Activated CD4-positive, alpha-beta T cell treated with anti-CD3 and anti-CD28 coated beads, Interleukin-2, amount 50 U/mL, for 4 hours (primary cell): ENCODE measurements around the gene PEX14.
A peak's percentile ranks its signal among the peaks of the same experiment; 100 is the strongest.
"Not testable (repeated sequence)": the region's sequence is repeated elsewhere in the genome, so short reads cannot be mapped to it uniquely, and the experiment has no call there.

Source experiments
- DNase-seq, 2 experiments: peaks; one replicate each; pipeline ENCODE4 v3.0.0-alpha.2; 2020

PEX14 gene

DNA sequence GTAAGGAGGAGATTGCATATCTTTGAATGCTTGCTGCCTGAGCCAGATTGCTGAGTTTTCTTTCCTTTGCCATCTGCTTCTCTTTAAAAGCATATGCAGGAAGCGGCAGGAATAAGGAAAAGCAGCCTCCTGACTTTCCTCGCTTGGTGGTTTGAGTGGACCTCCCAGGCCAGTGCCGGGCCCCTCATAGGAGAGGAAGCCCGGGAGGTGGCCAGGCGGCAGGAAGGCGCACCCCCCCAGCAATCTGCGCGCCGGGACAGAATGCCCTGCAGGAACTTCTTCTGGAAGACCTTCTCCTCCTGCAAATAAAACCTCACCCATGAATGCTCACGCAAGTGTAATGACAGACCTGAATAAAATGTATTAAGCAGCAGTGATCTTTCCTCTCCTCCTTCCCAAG, 23.5 kb upstream of the PEX14 start:
- no peak for DNase-seq

DNA sequence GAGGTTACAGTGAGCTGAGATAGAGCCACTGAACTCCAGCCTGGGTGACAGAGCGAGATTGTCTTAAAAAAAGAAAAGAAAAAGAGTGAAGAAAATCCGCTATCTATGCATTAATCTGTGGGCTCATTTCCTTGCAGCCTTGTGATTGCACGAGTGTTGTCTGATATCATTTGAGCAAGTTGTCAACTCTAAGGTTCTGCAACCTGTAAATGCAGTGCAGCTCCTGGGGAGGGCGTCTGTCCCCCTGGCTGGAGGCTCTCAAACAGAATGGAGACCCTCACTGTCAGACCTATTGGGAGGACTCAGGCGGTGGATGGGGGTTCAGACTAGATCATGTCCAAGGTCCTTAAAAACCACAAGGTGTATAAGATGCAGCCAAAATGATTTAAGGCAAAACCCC, 18.7 kb upstream of the PEX14 start:
- DNase-seq, result no peak

DNA sequence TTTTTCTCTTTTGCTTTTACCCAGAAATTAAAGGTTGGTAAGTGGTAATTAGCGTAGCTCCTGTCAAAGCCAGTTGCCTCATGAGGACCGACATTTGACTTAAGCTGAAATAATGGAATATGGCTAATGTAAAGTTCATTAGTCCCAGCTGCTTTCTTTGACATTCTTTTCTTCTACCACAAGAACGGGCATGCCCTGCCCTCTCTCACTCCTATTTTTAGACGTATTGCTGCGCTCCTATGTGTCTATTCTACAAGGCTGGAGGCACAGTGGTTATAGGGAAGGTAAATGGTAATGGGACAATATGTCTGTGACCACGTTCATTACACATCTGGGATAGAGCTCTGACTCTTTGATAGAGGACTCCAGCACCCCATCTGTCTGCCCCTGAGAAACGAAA, 18.1 kb upstream of the PEX14 start:
- no peak for DNase-seq

DNA sequence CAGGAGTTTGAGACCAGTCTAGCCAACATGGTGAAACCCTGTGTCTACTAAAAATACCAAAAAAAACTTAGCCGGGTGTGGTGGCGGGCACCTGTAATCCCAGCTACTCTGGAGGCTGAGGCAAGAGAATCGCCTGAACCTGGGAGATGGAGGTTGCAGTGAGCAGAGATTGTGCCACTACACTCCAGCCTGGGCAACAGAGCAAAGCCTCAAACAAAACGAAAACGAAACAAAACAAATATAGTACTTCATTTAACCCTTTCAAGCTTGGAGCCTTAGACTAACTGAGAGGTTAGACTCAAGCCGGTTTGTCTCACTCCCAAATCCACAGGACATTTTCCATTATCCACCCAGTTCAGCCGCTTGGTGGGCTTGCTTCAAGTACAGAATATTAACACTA, 17.3 kb upstream of the PEX14 start:
- DNase-seq, result not testable (repeated sequence)

DNA sequence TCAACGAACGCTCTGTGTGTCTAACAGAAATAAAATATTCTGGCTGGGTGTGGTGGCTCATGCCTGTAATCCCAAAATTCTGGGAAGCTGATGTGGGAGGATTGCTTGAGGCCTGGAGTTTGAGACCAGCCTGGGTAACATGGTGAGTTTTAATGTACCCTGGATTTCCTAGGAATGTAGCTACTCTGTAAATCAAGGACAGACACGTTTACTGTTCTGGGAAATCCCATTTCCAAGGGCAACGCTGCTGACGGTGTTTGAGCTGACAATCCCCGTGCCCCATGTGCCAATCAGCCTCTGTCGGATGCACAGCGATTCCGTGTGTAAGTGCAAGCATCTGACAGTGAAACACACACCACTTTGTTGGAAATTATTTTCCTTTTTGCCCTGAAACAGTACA, 16.9 kb upstream of the PEX14 start:
- no peak for DNase-seq

DNA sequence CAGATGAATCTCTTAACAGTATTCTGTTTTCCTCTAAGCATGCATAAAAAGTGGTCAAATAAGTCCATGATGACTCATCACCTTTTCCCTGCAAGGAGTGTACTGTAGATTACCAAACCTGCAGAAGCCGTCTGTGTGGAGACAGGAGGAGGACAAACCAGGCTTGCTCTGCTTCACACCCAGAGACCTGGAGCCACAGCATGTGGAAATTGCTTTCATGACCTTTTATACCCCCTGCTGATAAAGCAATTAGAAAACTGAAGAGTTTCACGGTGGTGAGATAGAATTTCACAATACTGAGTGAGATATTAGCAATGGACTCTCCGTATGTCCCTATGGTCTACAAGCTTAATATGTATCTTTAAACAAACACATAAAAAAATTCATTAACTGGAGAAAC, 15.6 kb upstream of the PEX14 start:
- no peak for DNase-seq

DNA sequence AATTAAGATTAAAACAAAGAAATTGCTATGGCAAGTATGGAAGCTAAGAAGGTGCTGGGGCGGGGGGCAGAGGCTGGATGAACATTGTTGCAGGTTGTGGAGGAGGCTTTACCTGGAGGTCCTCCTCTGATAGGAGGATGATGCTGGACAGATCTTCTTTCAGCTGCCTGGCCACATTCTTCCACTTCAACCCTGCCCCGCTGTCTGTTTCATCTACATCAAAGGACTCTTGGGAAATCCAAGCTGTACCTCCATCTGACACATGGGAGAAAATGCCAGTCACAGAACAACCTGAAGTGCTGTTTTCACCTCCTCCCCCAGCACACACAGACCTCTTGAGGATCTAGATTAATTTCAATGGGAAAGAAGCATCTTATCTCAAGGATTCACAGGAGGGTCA, 7.7 kb upstream of the PEX14 start:
- DNase-seq, result no peak

DNA sequence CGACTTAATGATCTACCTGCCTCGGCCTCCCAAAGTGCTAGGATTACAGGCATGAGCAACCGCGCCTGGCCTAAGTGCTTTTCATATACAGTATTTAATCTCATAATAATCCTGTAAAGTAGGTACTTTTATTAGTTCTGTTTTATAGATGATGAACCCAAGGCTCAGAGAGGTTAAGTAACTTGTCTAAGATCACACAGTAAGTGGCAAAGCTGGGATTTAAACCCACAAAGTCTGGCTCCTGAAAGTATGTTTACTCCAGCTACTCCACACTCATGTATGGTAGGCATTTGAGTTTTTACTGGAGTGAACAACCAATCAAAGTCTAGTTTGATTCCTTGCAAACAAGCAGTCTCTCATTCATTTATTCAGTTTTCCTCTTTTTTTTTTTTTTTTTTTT, 4.7 kb upstream of the PEX14 start:
- no peak for DNase-seq

DNA sequence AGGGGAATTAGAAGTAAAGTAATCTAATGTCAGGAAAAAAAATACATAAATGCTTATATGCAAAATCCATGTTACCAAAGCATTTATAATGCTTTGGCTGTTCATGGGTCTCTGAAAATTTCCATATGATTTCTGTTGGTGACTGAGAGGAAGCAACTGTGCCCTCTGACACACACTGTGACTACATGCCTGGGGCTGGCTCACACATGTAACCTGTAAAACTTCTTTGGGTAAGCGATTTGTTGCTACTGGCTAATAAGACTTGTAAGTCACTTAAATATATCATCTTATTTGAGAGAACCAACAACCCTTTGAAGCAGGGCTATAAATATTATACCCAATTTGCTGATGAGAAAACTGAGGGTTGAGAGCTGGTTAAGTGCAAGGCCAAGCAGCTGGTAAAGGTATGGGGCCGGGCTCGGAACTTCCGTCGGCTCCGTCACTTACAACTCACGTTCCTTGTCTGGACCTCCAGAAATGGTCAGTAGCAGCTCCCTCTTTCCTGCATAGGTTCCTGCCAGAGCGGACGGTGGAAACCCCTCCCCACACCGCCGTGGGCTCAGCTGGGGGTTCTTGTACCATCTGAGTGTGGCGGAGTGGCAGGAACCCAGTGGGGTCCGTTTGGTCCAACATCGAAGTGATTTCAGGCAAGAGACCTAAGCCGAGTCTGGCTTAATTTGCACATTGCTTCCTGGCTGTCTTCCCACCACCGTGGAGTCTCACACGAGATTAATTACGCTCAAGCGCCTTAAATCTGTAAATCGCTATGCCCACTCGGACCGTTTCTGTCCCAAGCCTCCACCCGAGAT, 3.1 kb upstream of the PEX14 start:
- no peak for DNase-seq

DNA sequence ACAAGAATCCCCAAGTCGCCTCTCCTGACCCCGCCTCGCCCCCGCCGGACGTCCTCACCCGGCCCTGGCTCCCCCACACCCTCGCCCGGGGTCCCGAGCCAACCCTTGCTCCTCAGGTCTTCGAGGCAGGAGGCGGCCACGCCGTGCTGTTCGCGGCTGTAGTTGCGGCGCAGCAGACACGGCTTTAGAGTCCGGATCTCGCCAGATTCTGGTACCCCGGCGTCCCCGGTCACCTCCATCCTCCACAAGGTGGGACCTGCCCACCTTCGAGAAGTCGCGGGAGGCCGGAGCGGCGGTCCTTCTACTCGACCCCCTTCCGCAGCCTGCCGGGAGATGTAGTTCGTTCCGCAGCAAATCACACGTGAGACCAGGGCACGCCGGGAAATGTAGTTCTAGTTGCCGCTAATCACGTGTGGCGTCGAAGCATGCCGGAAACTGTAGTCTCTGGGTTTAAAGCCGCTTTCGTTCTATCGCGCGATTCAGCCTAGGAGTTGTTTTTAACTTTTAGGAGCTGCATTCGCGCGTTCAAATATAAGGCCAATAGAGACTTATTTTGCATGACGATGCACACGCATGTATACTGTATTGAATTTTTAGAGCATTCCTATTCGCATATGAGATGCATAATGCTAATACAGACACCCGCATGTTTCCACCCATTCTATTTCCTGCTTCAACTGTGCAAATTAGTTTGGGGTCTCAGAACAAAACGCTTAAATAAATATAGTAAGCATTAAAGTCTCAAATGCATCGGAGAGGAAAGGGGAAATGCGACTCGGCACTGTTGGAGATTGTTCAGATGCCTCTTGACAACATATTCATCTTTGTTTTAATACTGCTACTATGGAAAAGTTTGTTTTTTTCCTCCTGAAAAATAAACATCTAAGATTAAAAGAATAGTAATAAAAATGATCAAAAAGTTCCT, 2.3 kb upstream of the PEX14 start, which contains the start of gene DFFA:
Gene DFFA, minus strand, starts transcription at position 310 of the 925 bp plus-strand sequence. Its CDS starts 71 bp downstream, at position 239.
- DNase-seq, result peak; percentile 89

DNA sequence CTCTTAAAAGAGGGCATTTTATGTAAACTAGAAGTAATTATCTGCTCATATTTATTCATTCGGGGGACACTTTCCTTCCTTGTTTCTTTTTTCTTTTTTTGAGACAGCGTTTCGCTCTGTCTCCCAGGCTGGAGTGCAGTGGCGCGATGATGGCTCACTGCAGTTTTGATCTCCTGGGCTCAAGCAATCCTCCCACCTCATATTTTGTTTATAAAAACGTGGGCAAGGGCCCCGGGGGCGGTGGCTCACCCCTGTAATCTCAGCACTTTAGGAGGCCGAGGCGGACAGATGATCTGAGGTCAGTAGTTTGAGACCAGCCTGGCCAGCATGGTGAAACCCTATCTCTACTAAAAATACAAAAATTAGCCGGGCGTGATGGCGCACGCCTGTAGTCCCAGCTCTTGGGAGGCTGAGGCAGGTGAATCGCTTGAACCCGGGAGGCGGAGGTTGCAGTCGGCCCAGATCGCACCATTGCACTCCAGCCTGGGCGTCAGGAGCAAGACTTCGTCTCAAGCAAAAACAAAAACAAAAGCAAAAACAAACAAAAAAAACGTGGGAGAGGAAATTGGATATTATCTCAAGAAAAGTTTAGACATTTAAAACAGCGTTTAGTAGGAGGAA, 1.5 kb upstream of the PEX14 start:
- DNase-seq, result no peak

DNA sequence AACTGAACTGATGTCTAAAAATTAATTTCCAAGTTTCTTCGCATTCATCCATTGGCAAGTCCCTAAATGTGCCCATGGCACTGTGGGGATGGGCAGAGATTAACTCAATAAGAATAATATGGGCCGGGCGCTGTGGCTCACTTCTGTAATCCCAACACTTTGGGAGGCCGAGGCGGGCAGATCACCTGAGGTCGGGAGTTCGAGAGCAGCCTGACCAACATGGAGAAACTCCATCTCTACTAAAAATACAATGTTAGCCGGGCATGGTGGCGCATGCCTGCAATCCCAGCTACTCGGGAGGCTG, 489 bp upstream of the PEX14 start:
- DNase-seq, result not testable (repeated sequence)

DNA sequence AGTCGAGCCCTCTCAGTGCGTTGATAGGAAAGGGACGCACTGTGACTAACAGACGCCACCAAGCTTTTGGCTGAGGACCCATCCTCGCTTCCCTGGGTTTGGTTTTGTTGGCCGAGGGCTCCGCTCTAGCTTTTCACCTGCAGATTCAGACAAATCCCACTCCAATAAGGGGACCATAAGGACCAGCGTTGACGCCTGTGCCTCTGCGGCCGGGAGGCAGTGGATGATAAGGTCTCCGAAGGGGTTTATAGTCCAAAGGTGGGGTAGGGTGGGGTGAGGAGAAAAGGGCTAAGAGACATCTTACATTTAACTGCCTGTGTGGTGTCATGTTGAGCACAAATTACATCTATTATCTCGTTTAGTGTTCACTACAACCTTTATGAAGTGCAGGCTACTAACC, 760 bp downstream of the PEX14 start:
- no peak for DNase-seq

DNA sequence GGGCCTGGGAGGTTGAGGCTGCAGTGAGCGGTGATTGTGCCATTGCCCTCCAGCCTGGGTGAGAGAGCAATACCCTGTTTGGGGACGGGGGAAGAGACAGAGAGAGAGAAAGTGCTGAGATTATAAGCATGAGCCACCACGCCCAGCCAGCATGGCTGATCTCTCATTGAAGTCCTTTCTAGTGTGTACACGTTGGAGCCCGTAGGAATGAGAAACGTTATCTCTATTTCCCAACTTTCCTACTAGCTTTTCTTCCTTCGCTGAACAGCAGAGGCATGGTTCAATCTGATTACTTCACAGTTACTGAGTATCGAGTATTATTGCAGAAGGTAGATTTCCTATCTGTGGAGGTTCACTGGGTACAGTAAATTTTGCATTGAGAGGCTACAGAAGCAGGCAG, 4.5 kb downstream of the PEX14 start:
- DNase-seq, result no peak

DNA sequence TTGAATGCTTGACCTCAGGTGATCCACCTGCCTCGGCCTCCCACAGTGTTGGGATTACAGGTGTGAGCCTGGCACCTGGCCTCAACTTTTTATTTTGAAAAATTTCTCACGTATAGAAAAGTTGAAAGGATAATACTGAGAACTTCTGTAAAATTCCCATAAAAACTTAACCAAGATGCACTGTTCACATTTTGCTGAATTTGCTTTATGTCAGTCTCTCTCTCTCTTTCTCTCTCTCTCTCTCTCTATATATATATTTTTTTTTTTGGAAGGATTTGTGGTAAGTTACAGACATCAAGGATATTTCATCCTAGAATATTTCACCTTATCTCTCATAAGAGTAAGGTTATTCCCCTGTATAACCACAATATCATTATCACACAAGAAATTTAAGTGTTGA, 5.9 kb downstream of the PEX14 start:
- no peak for DNase-seq

DNA sequence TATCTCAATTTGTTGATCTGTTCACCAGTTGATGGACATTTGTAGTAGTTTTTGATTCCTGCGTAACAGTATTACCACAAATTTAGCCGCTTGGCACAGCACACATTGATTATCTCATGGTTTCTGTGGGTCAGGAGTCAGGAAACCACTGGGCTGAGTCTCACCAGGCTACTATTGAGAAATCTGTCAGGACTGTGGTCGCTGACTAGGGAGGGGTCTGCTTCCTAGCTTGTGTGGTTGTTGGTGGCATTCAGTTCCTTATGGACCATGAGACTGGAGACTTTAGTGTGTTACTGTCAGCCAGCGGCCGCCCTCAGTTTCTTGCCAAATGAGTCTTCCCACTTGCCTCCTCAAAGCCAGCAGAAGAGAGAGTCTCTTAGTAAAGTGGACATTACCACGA, 9.8 kb downstream of the PEX14 start:
- DNase-seq, result no peak

DNA sequence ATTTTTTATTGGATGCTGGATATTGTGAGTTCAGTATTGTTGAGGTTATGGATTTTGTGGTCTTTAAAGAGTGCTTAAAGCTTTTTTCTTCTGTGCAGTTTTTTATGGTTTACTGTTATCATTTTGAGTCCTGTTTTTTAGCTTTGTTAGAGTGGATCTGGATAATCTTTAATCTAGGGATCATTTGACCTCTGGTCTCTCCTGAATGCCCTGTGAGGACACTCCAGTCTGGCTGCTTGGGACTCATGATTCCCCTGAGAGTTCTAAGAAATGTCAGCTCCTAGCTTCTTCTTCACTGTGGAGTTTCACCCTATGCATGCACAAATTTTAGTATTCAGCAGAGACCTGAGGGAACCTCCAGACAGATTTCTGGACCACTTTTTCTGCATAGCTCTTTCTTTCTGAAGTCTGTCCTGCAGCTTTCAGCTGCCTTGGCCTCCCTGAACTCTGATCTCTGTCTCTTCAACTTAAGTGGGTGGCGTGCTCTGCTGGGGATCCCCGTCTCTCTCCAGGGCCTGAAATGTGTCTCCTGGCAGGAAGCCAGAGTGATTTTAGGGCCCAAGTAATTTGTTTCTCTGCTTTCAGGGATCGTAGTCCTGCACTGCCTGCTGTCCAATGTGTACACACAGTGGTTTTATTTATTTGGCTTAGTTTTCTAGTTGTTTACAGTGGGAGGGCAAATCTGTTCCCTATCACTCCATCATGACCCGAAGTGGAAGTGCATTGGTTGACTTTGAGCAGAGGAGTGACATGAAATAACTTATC, 14.7 kb downstream of the PEX14 start:
- DNase-seq, result no peak

DNA sequence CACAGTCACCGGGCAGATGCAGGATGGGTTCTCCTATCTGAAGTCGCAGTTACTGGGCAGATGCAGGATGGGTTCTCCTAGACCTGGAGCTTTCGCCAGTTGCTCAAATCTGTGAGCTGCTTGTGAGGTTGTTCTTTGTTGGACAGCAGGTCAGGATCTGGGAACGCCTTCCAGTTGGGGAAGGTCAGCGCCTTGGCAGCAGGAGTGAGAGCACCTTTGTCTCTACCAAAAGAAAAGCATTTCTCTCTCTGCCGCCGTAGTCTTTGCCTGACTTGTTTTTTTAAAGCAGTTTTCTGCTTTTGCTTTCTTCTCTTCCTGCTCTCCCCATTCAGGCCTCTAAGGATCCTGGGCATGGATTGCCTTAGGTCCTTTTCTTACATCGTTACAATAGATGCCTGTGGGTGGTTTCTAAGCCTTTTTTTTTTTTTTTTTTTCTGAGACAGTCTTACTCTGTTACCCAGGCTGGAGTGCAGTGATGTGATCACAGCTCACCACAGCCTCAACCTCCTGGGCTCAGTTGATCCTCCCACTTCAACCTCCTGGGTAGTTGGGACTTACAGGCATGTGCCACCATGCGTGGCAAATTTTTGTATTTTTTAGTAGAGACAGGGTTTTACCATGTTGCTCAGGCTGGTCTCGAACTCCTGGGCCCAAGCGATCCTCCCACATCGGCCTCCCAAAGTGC, 15.7 kb downstream of the PEX14 start:
- no peak for DNase-seq

DNA sequence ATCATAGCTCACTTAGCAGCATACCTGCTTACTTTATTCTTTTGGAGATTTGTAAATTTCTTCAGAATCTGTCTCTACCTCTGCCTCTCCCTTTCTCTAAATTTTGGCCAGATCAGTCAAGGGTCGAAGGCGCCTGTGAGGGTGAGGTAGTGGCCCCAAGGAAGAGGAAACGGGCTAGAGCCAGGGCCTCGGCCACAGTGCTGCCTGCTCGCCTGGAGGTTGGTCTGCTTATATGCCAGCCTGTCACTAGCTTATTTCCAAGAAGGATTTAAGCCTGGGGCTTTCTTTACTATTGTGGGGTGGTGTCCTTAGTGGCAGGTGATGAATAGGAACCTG, 19.6 kb downstream of the PEX14 start:
- no peak for DNase-seq

DNA sequence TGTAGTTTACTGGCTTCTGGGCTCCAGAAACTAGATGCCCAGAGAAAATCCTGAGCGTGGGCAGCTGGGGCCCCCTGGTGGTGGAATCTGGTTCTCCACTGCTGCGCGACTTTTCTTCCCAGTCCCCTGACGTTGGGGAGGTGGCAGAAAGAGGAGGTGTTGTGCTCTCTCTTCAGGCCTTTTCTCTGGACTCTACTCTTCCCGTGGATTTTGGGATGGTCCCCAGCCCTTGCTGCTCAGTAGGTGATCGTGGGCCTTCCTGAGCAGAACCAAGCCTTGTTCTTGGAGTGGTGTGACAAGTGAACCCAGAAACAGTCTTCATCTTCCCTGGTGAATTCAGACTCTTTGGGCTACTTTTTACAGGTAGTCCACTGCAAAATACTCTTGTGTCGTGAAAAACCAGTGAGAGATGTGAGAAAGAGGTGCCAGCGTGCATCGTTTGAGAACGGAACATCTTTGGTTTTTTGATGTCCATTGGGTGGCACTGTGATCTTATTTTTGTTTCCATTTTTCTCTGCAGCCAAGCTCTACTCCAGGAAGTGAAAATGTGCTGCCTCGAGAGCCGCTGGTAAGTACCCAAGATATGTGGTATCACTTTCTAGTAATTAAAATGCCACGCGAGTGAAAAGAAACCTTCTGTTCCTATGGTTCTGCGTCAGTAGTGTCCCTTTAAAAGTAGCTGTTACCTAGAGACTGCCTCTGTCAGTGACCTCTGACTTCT, 20.2 kb downstream of the PEX14 start:
- DNase-seq, result peak; percentile 73 to 84

DNA sequence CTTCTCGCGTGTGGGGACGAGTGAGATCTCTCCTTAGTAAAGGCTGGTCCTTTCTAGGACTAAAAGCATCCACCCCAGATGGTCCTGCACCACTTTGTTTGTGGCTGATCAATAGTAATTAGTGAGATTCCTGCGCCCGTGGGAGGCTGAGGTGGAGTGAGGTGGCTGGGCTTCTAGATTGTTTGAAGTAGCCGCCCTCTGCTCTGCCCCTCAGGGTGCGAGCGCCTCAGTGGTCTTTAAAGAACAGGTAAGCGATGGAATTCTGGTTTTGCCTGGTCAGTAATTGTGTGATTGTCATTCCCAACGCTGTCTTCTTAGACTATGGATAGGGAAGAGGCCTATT, 20.7 kb downstream of the PEX14 start:
- no peak for DNase-seq

DNA sequence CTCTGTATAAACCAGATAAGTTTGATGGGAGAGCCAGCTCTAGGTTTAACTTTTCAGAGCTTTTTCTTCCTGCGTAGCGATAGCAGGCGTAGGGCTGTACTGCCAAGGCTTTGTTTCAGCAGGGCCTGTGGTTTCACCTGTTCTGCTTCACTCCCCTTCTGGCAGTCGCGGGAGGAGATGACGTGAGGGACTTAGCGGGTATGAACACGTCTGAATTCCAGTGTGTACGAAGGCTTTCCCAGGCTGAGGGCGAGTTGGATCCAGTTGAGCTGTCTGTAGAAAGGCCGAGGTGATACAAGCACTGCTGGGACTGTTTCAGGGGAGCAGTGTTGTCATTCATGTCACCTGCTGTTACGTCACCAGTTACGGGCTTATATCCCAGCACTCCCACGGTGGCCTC, 21.2 kb downstream of the PEX14 start:
- peak in 1 of 2 experiments; percentile 19 for DNase-seq
